Endometrial microvascular endothelial cells (primary cell): ENCODE results near the gene GAMT. TPM values are rescaled to one million over a fixed set of nuclear protein-coding genes. Genes with fewer than 3 reads are reported as not detected.

Experiments
- in situ Hi-C: cut with HindIII; loops from 2 replicates; pipeline ENCODE4 v1.10.0; 2017; ENCODE audit warnings: low sequenced_read_pairs, low pct_unique_long_range_greater_than_20kb; ENCODE audit errors: inconsistent ontology term
- total RNA-seq: library from RNA; depleted of rRNA; stranded (reverse); fragments of >200 nt; gene quantifications from one replicate; pipeline ENCODE4 v1.2.3, GENCODE V29; 2015; ENCODE audit errors: inconsistent ontology term

Gene GAMT
- total RNA-seq, 1 donor from 2014 or later: 5.3 TPM

DNA sequence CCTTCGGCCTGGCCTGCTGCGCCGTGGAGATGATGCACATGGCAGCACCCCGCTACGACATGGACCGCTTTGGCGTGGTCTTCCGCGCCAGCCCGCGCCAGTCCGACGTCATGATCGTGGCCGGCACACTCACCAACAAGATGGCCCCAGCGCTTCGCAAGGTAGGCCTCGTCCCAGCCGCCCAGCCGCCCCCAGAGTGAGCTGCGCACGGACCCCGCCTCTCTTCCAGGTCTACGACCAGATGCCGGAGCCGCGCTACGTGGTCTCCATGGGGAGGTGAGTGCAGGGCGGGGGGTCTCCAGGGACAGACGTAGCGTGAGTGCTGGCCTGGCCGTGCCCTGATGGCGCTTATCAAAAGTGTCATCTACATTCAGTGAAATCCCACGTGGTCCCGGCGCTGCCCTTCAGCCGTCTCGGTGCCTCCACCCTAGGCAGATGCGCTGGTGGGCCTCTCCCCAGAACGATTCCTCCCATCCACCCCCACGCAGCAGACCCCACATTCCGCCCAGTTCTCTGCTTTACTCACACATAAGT, 10.4 kb downstream of the GAMT start:
- in situ Hi-C loops: no loop called here

DNA sequence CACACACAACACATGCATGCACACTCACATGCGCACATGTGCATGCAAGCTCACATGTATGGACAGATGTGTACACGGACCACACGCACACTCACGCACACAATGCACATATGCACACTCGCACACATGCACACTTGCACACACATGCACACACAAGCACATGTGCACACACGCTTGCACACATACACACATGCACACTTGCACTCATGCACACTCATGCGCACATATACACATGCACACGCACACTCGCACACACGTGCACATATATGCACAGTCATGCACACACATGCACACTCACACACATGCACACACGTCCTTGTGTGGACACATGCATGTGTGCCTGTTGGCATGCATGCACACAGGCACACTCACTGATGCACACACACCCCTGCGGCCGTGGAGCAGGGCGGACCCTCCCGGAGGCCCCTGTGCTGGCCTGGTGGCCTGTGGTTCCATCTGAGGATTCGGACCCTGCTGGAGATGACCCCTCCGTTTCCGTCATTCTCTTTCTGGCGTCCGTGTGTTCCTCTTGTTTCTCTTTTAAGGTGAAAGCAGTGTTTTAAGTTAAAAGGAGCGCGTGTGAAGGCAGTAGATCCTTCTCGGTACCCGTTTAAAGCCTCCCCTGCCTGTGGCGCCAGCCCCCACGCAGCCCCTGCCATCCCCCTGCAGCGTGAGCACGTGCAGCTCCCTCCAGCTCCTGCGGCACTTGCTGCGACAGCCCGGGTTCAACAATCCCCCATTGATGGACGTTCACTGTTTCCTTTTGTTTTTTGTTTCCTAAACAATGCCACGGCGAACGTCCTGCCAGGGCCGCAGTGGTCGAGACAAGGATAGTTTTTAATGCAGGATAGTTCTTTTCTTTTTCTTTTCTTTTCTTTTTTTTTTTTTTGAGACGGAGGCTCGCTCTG, 12.1 kb downstream of the GAMT start:
- in situ Hi-C loops: no loop called here

DNA sequence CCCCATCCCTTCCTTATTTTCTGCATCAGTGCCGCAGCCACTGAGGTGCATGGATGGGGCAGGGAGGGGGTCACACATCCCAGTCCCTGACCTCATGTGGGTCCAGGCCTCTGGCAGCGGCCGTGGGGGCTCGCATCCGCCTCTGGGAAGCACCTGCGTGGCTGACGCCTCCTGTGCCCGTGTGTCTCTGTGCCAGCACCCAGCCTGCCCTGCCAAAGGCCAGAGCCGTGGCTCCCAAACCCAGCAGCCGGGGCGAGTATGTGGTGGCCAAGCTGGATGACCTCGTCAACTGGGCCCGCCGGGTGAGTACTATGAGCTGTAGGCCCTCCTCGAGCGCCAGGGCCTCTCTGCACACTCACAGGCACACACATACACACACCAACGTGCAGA, 12.7 kb downstream of the GAMT start:
- in situ Hi-C loops: no loop called here

DNA sequence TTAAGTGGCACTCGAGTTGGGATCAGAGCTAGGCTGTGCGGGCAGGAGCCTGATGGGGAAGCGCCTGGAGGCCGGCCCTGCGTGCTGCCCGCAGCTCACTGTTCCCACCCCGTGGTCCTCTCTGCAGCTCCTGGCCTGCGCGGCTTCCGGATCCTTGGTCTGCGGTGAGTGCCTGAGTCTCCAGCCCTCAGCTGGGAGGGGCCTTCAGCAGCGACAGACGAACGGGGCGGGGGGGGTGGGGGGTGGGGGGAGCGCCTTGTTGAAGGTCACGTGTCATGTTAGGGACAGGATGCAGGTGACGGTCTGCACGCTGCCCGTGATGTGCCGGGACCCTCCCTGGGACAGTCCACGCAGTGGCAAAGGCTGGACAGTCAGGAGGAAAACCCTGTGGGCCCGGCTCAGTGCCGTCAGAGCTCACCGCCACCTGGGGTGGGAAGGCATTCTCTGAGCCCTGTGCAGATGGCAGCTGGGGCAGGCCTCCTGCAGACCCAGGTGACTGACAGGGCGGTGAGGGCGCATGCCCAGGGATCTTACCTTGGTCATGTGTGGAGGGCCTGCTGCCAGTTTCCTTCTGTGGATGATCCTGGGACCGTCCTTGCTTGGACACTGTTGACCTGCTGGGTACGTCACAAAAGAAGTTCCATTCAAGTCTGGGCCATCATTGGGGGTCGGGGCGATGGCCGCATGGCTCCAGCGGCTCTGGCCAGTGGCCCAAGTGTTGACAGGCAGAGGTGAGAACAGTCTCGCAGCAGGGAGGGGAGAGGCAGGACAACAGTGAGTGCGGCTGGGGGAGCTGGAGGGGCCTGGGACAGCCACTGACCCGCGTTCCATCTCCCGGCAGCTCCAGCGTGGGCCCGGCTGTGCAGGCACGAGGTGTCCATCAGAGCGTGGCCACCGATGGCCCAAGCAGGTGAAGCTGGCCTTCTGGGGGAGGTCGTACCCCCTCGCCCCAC, 13.4 kb downstream of the GAMT start:
- in situ Hi-C loops: no loop called here

DNA sequence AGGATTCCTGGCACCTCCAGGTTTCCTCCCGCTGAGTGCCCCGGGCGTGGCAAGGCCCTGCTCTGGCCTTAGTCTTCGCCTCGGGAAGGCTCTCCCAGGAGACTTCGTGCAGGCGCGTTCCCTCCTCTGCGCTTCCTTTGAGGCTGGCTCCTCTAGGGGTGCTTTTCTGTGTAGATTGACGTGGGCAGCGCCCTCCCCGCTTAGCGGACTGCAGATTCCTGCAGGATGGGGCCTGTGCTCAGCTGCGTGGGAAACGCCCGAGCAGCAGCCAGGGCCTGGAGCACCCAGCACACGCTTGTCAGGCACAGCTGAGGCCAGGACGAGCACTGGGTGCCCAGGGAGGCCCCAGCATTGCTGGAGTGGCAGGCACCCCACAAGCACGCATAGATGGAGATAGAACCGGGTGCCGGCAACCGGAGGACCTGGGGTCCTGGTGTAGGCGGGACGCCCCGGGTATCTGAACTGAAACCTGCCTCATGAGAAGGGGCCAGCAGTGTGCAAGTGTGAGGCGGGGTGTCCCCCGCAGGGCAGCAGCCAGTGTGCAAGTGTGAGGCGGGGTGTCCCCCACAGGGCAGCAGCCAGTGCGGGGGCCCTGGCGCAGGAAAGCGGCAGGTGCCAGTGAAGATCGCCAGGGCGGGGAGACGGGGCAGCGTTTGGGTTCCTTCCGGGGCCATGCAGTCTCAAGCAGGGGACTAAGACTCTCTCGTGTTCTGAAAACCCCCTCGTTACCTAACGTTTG, 14.2 kb downstream of the GAMT start:
- in situ Hi-C loops: no loop called here

DNA sequence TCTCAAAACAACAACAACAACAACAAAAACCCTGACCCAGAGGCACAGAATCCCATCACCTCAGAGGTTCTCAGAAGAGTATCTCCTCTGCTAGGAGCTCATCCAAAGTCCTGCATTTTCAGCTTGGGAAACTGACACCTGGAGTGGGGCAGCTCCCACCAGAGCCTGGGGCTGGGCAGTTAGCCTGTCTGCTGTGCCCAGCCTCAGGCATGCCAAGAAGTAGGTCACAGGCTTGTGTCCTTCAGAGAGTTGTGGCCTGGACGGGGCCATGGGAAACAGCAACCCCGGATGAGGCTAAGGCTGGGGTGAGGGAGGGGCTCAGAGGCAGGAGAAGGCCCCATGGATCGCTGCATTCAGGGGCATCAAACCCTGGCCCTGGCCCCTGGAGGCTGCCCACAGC, 15.5 kb downstream of the GAMT start:
- in situ Hi-C loops: no loop called here

DNA sequence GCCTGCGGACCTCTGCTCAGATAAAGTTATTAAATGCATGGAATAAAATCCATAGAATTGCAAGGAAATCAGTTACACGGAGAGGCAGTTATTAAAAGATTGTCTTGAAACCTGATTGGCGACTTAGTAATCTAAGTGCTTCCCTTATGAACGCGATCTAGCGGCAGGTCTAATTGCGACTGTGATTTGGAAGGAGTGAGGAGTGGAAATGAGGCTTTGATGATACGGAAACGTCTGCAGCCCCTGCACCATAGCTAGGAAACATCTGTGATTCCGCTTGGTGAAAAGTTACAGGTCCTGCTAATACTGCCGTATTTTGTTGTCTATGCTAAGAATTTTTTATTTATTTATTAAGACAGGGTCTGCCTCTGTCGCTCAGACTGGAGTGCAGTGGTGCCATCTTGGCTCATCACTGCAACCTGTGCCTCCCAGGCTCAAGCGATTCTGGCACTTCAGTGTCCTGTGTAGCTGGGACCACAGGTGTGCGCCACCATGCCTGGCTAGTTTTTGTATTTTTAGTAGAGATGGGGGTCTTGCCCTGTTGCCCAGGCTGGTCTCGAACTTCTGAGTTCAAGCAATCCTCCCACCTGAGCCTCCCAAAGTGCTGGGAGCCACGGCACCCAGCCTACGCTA, 16.7 kb downstream of the GAMT start:
- in situ Hi-C loops: no loop called here

DNA sequence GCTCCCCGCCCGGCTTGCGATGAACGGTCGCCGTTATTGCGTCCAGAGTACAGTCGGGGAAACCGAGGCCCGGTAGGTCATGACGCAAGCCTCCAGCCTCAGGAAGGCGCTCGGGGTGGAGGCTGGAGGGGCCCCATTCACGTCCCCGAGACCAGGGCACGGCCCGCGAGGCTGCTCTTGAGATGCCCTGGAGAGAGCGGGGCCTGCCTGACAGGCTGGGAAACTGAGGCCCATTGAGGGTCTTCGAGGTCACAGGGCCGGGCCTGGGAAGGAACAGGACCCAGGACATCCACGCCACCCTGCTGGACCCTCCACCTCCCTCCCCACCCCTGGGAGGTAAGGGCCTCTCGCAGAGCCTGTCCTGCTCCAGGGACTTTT, 17.3 kb downstream of the GAMT start:
- in situ Hi-C loops: no loop called here

DNA sequence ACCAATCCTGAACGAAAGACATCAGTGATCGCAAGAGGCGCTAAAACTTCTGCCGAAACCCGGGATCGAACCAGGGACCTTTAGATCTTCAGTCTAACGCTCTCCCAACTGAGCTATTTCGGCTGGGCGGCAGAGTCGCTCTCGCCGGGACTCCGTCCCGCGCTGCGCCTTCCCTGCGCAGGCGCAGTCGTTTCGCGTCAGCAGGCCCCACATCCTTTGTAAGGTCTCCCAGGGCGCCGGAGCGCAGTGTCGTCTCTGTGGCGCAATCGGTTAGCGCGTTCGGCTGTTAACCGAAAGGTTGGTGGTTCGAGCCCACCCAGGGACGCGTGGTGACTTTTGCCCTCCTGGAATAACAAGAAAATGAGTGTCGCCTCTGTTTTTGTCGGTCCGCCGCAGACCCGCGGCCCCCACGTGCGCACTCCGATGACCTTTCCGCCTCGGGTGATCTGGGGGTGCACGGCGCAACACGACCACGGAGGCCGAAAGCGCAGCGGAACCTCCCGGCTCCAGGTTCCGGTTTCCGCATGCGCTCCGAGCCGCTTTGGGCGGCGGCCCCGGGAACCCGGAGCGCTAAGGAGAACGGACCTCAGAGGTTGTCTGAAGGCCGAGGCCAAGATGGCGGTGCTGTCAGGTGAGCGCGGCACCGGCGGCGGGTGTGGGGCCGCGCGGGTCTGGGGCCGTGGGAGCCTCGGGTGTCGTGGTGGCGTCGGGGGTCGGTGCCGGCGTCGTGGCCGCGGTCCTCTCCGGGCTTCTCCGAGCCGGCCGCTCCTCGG, 17.8 kb downstream of the GAMT start, which contains the start of gene NDUFS7:
Gene NDUFS7 (plus strand): TSS at position 596 of the 773 bp plus-strand sequence. CDS start 20 bp downstream, at position 616.
- in situ Hi-C loops: no loop called here

DNA sequence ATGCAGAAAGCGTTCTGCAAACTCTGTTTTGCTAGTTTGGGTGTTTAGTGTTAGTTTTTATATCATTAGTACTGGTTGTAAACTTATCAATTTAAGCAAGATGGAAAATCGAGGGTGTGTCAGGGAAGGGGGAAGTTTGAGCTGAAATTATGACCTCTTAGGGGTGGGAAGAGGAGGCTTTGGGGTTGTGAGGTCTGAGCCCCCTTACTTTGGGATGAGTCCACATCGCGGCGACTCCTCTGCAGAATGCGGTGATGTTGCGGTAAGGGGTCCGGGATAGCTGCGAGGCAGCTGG, 18.4 kb downstream of the GAMT start:
- in situ Hi-C loops: no loop called here

DNA sequence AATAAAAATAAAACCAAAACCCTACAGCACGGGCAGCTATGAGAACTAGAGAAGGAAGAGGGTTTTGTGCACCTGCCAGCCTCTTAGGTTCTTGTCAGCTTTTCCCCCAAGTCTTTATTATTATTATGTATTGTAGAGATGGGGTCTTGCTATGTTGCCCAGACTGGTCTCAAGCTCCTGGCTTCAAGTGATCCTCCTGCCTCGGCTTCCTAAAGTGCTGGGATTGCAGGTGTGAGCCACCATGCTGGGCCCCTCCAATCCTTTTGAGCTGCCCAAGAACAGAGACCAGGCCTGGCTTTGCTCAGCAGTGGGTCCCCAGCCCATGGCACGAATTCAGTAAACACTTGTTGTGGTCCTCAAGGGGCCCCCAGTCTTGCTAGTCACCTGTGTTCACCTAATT, 19.1 kb downstream of the GAMT start:
- in situ Hi-C loops: no loop called here

DNA sequence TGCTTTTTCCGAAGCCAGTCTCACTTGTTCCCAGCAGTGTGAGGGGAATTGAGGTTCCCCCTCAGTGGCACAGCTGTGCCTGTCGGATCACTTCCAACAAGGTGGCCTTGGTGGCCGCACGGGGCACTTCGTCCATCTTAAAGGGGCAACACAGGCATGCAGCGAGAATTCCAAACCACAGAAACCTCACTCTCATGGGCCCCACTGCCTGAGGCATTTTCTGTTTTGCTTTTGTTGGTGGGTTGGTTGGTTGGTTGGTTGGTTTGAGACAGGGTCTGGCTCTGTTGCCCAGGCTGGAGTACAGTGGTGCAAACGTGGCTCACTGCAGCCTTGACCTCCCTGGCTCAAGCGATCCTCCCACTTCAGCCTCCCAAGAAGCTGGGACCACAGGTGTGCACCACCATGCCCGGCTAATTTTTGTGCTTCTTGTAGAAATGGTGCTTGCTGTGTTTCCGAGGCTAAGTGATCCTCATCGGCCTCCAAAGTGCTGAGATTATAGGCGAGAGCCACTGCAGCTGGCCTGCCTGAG, 21.3 kb downstream of the GAMT start:
- in situ Hi-C loops: no loop called here

DNA sequence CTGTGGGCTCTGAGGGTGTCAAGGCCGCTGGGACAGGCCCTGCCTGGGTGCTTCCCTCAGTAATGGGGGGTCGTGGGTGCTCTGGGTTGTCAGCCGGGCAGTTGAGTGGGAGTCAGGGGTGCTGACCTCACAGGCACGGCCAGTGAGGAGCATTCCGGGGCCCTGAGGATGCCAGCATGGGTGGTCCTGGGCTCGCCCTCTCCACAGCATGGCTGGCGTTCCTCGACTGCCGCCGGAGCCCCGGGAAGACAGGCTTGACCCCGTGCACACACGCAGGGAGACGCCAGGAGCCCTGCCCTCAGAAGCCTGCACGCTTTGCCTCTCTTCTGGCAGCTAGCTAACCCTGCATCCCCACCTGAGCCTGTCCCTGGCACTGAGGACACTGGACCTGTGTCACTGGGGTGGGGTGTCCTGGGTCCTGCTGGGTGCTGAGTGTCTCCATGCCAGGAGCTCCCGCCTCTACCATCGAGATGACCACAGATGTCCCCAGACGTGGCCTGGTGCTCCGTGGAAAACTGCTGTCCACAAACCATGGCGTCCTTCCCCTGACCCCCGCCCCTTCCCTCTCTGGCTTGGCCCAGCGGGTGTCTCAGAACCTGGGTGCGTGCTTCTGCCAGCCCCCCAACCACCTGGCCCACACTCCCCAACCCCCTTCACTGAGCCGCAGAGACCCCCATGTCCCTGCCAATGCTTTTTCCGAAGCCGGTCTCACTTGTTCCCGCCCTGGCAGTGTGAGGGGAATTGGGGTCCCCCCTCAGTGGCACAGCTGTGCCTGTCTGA, 22.0 kb downstream of the GAMT start:
- in situ Hi-C loops: no loop called here

DNA sequence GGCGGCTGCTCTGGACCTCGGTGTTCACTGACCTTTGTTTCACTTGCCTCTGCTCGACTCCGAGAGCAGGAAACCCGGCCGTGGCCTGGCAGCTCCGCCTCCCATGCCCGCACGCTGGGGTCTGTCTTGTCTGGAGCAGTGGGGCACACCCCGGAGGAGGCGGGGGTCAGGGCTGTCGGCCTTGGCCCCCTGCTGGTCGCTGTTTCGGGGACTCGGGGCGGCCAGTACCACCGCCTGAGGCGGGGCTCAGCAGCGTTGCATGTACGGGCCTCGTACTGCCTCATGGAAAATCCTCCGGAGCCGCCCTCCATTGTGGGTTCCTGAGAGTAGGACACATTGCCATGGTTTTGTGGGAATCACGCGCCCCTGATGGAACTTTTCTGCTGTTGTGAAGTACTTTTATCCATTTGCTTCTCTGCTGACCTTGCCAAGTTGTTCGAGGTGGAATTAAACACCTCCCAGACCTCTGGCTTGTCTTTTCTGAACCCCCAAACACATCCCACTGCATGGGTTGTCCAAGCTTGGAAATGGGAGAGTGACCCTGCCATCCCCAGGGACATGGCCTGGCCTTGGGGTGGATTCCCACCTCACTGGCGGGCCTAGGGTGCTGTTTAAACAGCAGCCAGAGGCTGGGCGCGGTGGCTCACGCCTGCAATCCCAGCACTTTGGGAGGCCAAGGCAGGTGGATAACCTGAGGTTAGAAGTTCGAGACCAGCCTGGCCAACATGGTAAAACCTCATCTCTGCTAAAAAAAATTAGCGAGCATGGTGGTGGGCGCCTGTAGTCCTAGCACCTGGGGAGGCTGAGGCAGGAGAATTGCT, 23.2 kb downstream of the GAMT start:
- in situ Hi-C loops: no loop called here

DNA sequence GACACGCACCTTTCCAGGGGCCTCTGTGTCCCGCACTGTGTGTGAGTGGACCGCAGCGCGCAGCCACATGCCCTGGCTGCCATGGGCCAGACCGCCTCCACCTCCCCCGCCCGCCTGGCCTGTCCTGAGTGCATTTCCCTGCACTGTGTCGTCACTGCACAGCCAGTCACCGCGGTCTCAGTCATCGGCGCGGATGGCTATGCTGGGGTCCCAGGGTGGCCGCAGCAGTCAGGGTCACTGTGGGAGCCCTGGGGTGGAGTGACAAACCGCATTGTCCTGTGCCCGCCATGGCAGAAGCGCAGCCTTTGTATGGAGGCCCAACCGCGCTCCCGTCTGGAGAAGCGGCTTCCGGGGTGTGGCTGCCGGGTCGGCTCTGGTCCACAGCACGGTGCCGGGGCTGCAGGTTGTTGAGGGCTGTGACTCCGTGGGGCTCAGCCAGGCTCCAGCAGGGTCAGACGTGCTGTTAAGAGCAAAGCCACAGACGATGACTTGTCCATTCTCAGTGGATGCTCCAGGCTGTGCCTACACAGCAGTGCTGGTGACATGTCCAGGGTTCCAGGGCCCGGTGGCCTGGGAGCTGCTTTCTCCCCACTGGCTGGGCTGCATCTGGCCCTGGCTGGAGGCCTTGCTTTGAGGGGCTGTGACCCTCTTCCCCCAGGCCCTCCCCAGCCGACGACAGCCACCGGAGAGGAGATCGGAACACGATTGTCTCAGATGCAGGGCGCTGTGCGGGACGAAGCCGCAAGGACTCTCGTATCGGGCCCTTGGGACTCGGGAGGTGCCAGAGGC, 24.0 kb downstream of the GAMT start:
- in situ Hi-C loops: no loop called here
